HS-5 (cell line): ENCODE results near the gene TMEM184A.

ENCODE experiments used
- DNase-seq: peaks from one replicate; pipeline ENCODE4 v3.0.0-alpha.2; 2012; ENCODE audit warnings: low read depth

TMEM184A gene

DNA sequence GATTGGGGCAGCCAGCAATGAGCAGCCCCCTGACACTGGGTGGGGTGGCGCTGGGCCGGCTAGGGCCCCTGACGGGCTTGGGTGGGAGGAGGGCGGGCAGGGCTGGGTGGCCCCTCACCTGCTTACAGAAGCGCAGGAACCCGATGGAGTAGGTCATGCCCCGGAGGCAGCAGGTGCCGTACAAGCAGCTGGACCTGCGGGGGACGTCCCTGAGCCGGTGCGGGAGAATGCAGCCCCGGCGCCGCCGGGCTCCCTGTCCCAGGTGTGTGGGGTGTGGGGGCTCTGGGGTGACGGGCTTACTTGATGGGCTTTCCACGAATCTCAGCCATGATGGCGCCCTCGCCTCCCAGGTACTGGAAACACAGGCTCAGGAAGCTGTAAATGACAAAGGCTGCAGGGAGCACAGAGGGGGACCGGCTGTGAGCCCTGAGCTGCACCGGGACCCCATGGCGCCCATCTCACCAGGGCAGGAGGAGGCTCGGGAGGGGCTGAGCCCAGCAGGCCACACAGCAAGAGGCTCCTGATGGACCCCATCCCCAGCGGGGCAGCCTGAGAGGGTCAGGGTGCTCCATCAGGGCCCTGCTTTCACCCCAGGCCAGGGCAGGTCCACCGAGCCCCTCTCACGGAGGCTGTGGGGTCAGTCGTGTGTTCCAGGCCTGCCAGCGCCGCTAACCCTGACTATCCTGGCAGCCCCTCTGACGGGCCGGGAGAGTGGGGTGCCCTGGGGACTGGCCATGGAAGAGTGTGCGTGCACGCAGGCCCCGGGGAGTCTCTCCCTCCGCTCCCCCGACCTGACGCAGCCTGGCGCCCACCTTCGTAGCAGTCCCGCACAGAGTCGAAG, 5.8 kb downstream of the TMEM184A start:
- no peak for DNase-seq

DNA sequence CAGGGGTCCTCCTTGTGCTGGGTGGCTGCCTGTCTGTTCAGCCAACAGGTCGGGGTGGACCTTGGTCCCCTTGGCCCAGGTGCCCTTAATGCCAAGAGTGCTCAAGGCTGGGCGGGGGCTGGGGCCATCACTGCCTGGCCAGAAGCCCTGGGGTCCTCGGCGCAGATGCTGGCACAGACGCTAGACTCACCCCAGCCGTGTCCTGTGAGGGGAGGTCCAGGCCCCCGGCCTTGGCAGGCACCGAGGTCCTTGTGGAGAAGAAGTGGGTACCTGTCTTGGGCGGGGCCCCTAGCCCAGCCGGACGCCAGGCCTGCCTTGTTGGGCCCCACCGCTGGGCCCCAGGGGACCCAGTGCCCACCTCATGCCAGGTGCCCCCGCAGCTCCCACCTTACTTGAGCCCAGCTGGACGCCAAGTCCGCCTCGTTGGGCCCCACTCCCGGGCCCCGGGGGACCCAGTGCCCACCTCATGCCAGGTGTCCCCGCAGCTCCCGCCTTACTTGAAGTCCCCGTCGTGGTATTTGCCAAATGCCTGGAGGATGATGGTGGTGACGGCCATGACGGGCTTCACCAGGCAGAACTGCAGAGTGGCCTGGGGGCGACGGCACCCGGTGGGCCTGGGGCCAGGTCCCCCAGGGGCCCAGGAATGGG, 6.5 kb downstream of the TMEM184A start:
- no peak for DNase-seq

DNA sequence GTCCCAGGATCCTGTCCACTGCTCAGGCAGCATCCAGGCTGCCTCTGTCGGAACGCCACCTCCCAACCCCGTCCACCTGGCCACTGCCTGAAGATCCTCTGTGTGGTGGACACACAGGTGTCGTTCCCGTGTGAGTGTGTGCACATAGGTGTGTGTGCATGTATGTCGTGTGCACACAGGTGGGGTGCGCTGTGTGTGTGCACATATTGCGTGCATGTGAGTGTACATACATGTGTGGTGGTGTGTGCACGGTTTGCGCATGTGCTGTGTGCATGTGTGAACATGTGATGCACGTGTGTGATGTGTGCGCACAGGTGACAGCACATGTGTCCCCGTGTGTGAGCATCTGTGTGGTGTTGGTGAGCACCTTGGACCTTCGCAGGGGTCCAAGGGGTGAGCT, 7.1 kb downstream of the TMEM184A start:
- DNase-seq: no peak

DNA sequence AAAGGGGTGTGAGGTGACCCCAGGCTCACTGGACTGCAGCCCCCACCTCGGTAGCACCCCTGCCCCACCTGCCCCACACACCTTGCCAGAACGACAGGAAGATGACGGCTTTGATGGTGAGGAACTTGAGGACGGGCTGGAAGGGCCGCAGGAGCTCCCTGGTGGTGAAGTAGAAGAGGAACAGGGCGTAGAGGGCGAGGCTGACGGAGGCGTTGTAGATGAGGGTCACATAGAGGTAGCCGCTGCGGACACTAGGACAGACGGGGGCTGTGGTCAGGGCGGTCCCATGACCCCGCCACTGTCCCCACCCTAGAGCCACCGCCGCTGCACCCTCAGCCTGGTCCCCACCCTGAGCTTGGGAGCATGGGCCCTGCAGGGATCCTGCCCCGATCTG, 7.6 kb downstream of the TMEM184A start:
- no peak for DNase-seq

DNA sequence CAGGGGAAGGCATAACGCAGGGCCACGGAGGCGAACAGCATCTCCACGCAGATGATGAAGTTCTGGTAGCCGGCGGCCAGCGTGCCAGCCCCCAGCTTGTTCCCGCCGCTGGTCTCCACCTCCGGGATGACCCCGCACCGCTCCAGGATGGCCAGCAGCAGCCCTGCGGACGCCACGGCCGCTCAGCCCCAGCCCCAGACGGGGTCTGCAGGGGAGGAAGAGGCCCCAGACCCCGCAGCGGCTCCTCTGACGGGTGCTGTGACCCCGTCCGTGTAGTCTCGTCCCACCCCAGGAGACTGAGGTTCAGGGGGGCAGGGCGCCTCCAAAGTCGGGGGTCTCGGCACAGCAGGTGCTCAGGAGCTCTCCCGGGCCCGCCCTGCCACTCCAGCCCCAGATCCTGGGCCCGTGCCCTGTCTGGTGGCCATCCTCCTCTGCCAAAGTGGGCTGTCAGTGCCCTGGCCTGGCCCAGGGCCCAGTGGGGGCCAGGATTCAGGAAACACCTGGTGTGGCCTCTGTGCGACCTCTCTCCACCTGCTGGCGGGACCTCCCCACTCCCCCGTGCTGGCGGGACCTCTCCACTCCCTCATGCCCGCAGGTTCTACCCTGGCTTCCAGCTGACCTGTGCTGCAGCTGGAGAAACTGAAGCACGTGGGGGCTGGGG, 8.1 kb downstream of the TMEM184A start:
- no peak for DNase-seq

DNA sequence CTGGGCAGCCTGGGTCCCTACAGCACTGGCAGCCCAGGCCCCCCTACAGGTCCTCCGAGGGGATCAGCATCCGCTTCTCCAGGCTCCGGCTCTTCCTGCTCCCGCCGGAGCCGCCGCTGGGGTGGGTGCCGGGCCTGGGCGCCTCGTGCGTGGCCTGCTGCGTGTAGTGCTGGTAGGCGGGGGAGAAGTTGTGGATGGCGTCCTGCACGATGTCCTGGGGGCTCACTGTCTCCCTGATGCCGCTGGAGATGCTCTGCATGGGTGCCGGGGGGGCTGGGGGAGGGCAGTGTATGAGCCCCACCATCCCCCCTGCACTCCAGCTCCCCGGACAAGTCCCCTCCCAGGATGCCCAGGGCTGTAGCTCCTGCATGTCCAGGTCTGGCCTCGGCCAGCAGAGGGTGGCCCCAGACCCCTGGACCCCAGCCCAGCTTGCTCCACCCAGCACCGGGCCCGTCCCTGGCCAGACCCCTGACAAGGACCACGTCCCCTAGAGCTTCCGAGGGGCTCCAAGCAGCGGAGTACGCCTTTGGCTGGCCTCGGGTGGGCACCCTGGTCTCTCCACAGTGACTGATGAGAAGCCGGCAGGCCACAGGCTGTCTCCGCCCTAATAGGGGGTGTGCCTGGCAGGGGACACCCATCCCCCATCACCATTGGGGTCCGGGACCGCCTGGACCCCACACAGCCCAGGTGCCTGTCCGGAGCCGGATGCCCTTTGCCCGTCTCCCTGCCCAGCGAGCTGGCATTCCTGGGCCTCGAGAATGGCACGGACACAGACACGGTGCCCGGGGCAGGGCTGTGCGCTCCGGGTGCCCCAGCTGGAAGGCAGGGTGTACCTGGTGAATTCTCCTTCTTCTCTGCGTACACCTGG, 8.9 kb downstream of the TMEM184A start:
- DNase-seq: no peak

DNA sequence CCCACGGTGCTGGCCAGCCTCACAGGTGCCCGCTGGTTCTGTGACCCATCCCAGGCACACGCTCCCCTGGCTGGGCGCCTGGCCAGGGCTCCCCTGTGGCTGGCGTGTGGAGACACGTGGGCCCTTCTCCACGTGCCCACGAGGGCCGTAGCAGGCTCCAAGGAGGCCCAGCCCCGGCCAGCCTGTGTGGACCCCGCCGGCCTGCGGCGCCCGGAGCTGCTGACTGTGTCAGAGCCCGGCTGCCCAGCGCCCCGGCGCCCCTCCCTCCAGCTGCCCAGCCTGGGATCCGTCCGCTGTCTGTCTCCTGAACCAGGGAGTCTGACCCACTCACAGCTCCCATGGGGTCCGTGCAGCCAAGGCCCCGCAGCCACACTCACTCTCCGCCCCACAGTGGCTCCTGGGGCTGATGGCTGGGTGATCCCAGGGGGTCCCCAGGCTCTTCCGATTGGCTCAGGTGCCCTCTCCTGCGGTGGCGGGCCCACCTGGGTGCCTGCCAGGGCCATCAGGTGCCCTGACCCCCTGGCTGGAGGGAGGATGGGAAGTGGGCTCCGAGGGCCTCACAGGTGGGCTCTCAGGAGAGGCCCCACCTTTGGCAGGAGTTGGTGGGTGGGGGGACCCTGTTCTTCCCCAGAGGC, 9.6 kb downstream of the TMEM184A start:
- DNase-seq: no peak

DNA sequence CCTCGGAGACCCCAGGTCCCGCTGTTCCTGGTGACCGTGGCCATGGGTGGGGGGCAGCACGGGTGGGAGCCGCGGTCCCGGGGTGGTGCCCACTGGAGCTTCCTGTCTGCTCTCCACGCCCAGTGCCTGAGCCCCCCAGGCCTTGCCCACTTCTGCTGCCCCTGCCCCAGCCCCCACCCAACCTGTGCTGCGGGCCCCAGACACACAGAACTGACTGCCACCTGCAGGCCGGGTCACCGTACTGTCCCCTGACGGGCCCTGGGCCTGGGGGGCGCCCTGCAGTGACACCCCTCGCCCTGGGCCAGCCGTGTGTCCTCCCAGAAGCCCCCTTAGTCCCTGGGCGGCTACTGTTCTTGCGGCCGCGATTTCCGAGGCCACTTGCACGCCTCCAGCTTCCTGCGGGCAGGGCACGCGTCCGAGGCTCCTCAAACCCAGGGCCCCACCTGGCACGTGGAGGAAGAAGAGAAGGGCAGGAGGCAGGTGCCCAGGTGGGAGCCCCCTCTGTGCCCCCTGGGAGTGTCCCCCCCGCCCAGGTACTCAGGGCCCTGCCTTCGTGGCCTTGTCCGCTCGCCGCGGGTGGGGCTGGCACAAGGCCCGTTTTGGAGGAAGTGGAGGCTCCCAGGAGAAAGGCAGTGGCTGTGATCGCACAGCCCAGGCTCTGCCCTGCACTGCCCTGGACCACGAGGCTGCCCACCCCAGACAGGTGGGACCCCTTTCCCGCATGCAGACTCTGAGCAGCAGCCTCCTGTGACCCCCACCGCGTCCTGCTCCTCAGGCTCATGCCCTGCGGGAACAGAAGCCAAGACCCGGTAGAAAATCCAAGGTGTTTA, 10.4 kb downstream of the TMEM184A start:
- DNase-seq: no peak

DNA sequence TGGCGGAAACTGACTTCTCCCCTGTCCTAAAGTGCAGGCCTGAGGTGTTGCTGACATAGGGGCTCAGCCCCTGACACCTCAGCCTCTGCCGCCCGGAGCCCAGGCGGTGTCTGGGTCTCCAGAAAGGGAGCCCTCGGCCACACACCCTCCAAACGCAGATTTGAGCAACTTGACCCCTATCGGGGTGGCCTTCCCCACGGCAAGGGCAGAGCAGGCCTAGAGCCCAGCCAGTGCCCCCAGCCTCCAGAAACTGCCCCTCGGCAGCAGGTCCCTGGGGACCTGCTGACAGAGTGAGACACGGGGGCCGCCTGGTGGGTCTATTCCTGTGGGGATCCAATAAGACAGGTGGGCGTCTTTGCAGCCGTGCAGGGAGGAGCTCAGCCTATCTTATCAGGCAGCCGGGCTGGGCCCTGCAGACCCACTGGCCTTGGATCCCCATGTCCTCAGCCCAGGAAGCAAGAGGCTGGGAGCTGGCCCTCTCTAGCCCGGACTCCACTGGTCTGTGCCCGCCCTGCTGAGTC, 11.0 kb downstream of the TMEM184A start:
- no peak for DNase-seq

DNA sequence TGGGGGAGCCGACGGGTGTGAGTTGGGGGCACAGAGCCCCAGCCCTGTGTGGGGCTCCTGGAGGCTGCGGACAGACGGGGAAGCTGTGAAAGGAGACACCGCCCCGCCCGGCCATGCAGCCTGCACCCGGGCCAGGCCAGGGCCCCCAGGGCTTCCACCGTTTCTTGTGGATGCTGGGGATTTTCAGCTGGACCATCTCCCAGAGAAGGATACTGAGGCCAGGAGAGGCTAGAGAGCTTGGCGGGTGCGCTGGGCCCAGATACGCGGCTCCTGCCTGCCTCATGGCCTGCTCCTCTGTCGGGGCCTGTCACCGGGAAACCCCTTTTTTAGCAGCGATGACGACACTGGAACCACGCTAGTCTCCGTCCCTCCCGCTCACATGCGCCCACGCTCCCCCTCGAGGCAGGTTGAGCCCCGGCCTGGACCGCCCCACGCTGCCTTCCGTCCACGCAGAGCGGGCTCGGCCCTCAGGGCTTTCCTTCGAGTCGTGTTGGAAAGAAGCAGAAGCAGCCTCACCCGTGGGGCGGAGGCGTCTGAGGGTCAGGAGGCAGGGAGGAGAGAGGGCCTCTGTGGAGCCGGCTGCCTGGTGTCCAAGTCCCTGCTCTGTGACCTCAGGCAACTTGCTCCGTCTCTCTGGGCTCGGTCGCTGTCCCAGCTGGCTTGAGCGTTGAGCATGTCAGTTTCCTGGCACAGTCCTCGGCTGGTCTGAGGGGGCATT, 11.7 kb downstream of the TMEM184A start:
- no peak for DNase-seq

DNA sequence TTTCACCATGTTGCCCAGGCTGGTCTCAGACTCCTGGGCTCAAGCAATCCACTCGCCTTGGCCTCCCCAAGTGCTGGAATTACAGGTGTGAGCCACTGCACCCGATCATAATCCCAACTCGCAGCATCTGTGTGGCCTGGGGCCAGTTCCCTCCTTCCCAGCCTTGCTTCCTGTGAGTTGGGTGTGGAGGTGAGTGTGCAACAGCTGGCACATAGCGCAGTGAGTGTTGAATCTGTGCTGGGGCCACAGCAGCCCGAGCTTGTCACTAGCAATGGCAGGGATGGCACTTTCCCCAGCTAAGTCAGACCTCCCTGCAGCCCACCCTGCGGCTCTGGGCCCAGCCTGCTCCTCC, 12.2 kb downstream of the TMEM184A start:
- DNase-seq: no peak

DNA sequence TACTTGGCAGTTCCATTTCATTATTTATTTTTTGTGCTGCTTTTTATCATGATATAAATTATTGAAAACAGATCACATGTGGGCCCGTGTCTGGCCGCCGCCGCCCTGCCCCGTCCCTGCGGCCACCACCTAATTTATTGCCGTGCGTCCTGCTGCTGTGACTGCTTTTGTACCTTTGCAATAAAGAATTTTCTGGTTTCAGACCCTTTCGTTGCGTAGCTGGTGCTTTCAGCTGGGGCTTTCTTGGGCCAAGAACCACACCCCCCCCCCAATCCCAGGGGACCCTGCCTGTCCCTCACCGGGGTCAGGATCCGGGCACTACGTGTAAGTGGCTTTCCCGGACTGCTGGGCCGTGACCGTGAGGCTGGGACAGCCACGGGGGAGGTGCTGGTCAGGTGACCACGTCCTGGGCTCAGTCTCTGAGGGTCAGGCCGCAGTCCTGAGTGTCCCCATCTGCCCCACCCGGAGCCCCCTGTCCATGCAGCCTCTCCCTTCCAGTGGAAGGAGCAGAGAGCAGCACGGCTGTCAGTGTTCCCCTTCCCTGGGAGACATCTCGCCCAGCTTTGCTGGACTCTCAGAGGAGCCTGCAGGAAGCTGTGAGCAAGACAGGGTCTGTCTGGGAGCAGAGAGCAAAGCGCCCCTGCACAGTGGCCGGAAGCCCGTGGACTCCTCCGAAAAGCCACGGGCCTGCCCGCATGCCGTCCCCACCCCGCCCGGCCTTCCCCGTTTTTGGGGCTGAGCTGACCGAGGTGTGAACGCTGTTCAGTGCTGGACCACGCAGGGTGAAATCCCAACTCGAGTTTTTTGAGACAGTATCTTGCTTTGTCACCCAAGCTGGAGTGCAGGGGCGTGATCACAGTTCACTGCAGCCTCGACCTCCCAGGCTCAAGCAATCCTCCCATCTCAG, 12.9 kb downstream of the TMEM184A start:
- DNase-seq: no peak

DNA sequence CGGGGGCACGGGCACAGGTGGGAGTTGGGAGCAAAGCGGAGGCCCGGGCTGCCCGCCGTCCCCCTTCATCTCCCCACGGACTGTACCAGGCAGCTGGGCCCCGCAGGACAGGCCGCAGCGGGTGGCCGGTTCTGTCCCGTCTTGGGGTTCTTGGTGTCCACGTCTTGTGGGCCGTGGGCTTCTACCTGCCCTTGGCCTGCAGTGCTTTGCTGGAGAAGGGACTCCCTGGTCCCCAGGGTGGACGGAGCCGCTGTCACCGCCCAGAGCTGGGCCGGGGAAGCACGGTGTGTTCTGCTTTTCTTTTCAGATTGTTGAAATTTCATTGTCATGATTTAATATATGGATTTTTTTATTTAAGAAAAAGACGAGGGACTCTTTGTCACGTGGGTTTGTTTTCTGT, 13.7 kb downstream of the TMEM184A start:
- DNase-seq: no peak

DNA sequence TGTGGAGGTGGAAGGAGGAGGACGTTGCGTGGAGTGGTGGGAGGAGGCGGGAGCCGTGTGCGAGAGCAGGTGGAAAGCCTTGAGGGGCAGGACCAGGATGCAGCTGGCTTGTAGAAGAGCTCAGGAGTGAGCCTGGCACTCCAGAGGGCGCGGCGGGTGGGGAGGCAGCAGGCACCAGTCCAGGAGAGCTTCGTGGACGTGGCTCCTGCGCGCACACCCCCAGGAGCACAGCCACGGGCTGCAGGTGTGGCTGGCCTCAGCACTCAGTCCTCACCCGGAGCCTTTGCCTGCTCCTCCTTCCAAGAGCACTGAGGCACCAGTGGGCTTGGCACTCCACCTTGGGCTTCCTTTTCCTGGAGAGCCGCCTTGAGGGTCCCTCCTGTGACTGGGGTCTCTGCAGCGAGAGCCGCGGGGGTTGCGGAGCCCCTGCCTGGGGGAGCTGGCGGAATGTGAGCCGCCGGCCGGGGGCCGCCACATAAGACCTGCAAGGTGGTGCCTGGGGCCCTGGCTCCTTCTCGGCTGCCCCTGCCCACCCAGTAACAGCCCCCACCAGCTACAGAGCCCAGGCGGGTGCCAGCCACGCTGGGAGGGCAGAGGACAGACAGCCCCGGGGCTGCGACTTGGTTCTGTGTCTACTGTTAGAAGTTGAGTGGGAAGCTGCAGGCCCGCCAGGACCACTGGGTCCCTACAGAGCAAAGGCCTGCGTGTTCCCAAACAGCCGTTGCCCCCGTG, 14.4 kb downstream of the TMEM184A start:
- no peak for DNase-seq

DNA sequence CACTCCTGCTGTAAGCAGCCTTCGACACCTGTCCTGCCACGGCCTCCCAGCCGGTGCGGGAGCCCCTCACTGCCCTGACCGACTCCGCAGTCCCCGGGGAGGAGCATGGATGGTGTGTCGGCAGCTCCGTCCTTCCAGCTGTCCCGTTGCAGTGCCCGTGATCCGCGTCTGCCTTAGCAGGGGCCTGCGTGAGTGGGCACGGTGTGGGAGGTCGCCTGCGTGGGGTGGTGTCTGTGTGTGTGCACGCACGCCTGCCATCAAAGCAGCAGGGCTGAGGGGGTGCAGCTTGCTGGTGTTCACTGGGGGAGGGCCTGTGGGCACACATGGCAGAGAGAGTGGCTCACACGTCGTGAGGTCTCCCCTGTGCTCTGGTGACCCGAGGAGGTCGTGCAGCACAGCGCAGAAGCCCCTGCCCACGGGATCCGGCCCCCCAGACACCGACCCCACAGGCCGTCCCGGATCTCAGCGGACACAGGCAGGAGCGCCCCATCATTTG, 15.2 kb downstream of the TMEM184A start:
- DNase-seq: no peak

DNA sequence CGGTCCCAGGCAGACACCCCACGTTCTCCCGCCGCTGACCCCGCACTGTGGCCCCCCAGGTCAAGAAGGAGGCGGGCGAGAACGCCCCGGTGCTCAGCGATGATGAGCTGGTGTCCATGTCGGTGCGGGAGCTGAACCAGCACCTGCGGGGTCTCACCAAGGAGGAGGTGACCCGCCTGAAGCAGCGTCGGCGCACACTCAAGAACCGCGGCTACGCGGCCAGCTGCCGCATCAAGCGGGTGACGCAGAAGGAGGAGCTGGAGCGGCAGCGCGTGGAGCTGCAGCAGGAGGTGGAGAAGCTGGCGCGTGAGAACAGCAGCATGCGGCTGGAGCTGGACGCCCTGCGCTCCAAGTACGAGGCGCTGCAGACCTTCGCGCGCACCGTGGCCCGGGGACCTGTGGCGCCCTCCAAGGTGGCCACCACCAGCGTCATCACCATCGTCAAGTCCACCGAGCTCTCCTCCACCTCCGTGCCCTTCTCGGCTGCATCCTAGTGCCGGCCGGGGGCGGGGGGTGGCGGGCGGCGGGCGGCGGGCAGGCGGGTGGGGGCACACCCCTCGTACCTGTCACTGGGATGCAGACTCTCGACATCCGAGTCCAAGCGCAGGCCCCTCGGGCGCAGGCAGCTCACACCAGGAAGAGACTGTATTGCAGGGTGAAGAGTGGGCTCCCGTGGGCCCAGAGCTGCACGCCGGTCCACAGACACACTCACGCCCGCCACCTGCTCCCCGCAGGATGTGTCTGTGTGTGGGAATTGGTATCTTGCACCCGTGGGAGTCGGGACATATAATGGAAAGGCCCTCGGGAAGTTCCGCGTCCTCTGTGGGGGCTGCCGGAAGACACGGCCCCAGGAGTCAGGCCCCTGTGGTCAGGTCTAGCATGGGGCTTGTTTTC, 15.9 kb downstream of the TMEM184A start:
- no peak for DNase-seq
